SU-DHL-6 (cell line): ENCODE measurements around the gene DDX56.

Experiments used
- CTCF ChIP-seq: fragments of 200-600 bp; sonication (generic); IDR thresholded peaks from one replicate; pipeline ENCODE4 v1.5.1; 2017; ENCODE audit warnings: antibody characterized with exemption, mild to moderate bottlenecking, low read length, moderate library complexity; ENCODE audit not compliant: insufficient read depth, poor library complexity, severe bottlenecking
- EZH2phosphoT487 ChIP-seq: fragments of 200-600 bp; sonication (generic), shearing (Covaris generic); conservative IDR thresholded peaks from 2 replicates; pipeline ENCODE4 v1.6.1; 2018; ENCODE audit warnings: mild to moderate bottlenecking, antibody characterized with exemption, low read length, moderate library complexity, mixed read lengths

- TF ChIP-seq CTCF (no peak), EZH2phosphoT487 (no peak)
These were observed 11.6 kb downstream of the DDX56 start for GRCh38 chr7:44561962-44562621.
